NB4 (cell line): Measurements from ENCODE around the gene TREM2.
A peak's percentile ranks its signal among the peaks of the same experiment; 100 is the strongest.

ENCODE experiments used
- DNase-seq: peaks from one replicate; pipeline ENCODE4 v3.0.0; 2010; ENCODE audit warnings: low read depth
- H3K4me3 ChIP-seq: one replicate; pipeline ENCODE4 v1.5.1; 2011; ENCODE audit warnings: mild to moderate bottlenecking, low read depth, low read length, moderate library complexity
- CTCF ChIP-seq: IDR thresholded peaks from one replicate; pipeline ENCODE4 v1.5.1; 2012; ENCODE audit warnings: low read depth, low read length
- MAX ChIP-seq: IDR thresholded peaks from 2 replicates; pipeline ENCODE4 v1.6.1; 2011; ENCODE audit warnings: low read depth, low read length
- MYC ChIP-seq: IDR thresholded peaks from 2 replicates; pipeline ENCODE4 v1.6.1; 2011; ENCODE audit warnings: low read depth, low read length
- POLR2A ChIP-seq: IDR thresholded peaks from 2 replicates; pipeline ENCODE4 v1.6.1; 2011; ENCODE audit warnings: mild to moderate bottlenecking; ENCODE audit not compliant: insufficient read length; ENCODE audit errors: extremely low read depth

The TREM2 gene

GRCh38 chr6:41161380-41161779 lies 1.5 kb downstream of the TREM2 start:
- no peak for TF ChIP-seq MYC
- no peak for TF ChIP-seq MAX
- no peak for TF ChIP-seq POLR2A
- TF ChIP-seq CTCF: no peak
- no peak for DNase-seq

GRCh38 chr6:41160933-41161332 lies 2.0 kb downstream of the TREM2 start:
- H3K4me3 ChIP-seq: no peak overlapping the region
- no peak for DNase-seq
- no peak for TF ChIP-seq POLR2A
- no peak for TF ChIP-seq CTCF
- TF ChIP-seq MYC: no peak
- TF ChIP-seq MAX: no peak

More at GRCh38 chr6:41161380-41161779, 1.5 kb downstream of the TREM2 start:
- no peak overlapping the region for H3K4me3 ChIP-seq

GRCh38 chr6:41159415-41160082 lies 3.4 kb downstream of the TREM2 start:
- no peak for TF ChIP-seq MYC
- no peak for TF ChIP-seq POLR2A
- no peak for TF ChIP-seq CTCF
- no peak for TF ChIP-seq MAX
- no peak for DNase-seq
- H3K4me3 ChIP-seq: no peak overlapping the region

GRCh38 chr6:41157323-41157722 lies 5.6 kb downstream of the TREM2 start:
- TF ChIP-seq POLR2A (no peak), CTCF (no peak), MYC (no peak), MAX (no peak)
- H3K4me3 ChIP-seq: no peak overlapping the region
- peak; percentile 46 for DNase-seq

GRCh38 chr6:41156771-41157170 lies 6.1 kb downstream of the TREM2 start:
- no peak for DNase-seq
- TF ChIP-seq CTCF (no peak), MYC (no peak), POLR2A (no peak), MAX (no peak)
- H3K4me3 ChIP-seq: no peak overlapping the region

GRCh38 chr6:41156001-41156400 lies 6.9 kb downstream of the TREM2 start:
- TF ChIP-seq POLR2A (no peak), MAX (no peak), MYC (no peak), CTCF (no peak)

More at GRCh38 chr6:41156001-41156400, 6.9 kb downstream of the TREM2 start:
- DNase-seq: no peak
- no peak overlapping the region for H3K4me3 ChIP-seq
